SJCRH30 (cell line): ENCODE data around the gene OR5M11. TPM values are rescaled to one million over a fixed set of nuclear protein-coding genes. Genes with fewer than 3 reads are reported as not detected.
A peak's percentile ranks its signal among the peaks of the same experiment; 100 is the strongest.
"Not testable (repeated sequence)": the region's sequence is repeated elsewhere in the genome, so short reads cannot be mapped to it uniquely, and the experiment has no call there.

Source experiments
- DNase-seq, 2 experiments: peaks; one replicate each; pipeline ENCODE4 v3.0.0-alpha.2; 2015 to 2020
- H3K27ac ChIP-seq: fragments of 250-450 bp; sonication (Bioruptor Pico); 2 replicates; pipeline ENCODE4 v1.5.1; 2020; ENCODE audit warnings: mild to moderate bottlenecking, moderate library complexity
- H3K27me3 ChIP-seq: fragments of 250-450 bp; sonication (Bioruptor Pico); 2 replicates; pipeline ENCODE4 v1.5.1; 2020; ENCODE audit warnings: mild to moderate bottlenecking, moderate library complexity
- H3K36me3 ChIP-seq: fragments of 250-450 bp; sonication (Bioruptor Pico); 2 replicates; pipeline ENCODE4 v1.5.1; 2020; ENCODE audit warnings: mild to moderate bottlenecking, moderate library complexity
- H3K4me1 ChIP-seq: fragments of 250-450 bp; sonication (Bioruptor Pico); 2 replicates; pipeline ENCODE4 v1.5.1; 2020; ENCODE audit warnings: mild to moderate bottlenecking, moderate library complexity
- H3K4me3 ChIP-seq: fragments of 250-450 bp; sonication (Bioruptor Pico); 2 replicates; pipeline ENCODE4 v1.5.1; 2020; ENCODE audit warnings: mild to moderate bottlenecking, moderate library complexity
- H3K9me3 ChIP-seq: fragments of 250-450 bp; sonication (Bioruptor Pico); replicated peaks from 2 replicates; pipeline ENCODE4 v1.5.1; 2020; ENCODE audit warnings: mild to moderate bottlenecking, moderate library complexity
- total RNA-seq: library from RNA; depleted of rRNA; stranded (reverse); fragments of >200 nt; shearing (Covaris generic); gene quantifications from 2 replicates; pipeline ENCODE4 v1.2.3, GENCODE V29; 2014; rRNA removed

The OR5M11 gene
- not detected in 2 replicates for total RNA-seq

GRCh38 chr11:56543157-56543556 is at the start of gene OR5M11:
Gene OR5M11 (minus strand): TSS chr11:56543257. CDS start chr11:56543257, 0 bp downstream.
- no peak within 1 kb of the TSS for H3K4me3 ChIP-seq
- no peaks in the 10 kb centered on the region for H3K4me1 ChIP-seq
- no peaks in the 10 kb centered on the region for H3K9me3 ChIP-seq
- H3K27ac ChIP-seq: no peak within 1 kb of the TSS
- H3K27me3 ChIP-seq: no peaks in the 10 kb centered on the region
- no peak for DNase-seq
- no peaks in the 10 kb centered on the region for H3K36me3 ChIP-seq

DNA sequence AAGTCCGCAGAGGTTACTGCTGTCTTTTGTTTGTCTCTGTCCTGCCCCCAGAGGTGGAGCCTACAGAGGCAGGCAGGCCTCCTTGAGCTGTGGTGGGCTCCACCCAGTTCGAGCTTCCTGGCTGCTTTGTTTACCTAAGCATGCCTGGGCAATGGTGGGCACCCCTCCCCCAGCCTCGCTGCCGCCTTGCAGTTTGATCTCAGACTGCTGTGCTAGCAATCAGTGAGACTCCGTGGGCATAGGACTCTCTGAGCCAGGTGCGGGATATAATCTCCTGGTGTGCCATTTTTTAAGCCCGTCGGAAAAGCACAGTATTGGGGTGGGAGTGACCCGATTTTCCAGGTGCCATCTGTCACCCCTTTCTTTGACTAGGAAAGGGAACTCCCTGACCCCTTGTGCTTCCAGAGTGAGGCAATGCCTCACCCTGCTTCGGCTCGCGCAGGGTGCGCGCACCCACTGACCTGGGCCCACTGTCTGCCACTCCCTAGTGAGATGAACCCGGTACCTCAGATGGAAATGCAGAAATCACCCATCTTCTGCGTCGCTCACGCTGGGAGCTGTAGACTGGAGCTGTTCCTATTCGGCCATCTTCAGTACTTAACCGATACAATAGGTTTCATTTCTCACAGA is 49.1 kb upstream of the OR5M11 start:
- H3K9me3 ChIP-seq, H3K4me1 ChIP-seq, H3K4me3 ChIP-seq: not testable (repeated sequence)

GRCh38 chr11:56577621-56578020 is 34.6 kb upstream of the OR5M11 start, which contains the start of gene OR5M10:
Gene OR5M10 (minus strand): TSS chr11:56577721. CDS start chr11:56577721, 0 bp downstream.
- Histone ChIP-seq H3K9me3 (no peaks in the 10 kb centered on the region), H3K36me3 (no peaks in the 10 kb centered on the region), H3K4me1 (no peaks in the 10 kb centered on the region), H3K4me3 (no peak within 1 kb of the TSS), H3K27me3 (no peaks in the 10 kb centered on the region), H3K27ac (no peak within 1 kb of the TSS)
- DNase-seq: no peak

More for the DNA sequence above, 49.1 kb upstream of the OR5M11 start:
- not testable (repeated sequence) for H3K27ac ChIP-seq, H3K27me3 ChIP-seq, H3K36me3 ChIP-seq, DNase-seq

DNA sequence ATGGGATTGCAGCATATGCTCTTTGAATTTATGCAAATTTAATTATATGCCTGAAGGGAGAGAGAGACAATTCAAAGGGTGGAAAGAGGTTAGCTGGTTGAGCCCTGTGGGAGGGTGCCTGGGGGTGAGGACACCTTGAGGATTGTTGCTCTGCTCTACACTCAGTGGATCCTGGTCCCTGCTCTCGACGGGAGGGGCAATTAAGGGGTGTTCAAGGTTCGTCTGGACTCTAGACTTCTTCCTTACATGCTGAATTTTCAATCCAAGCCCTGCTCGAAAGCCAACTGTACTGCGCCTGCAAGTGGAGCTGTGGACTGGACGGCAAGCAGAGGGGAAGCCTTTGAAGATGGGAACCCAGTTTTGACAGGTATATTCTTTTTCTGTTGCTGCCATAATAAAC is 15.5 kb upstream of the OR5M11 start:
- no peak overlapping the region for H3K27ac ChIP-seq
- no peaks in the 10 kb centered on the region for H3K9me3 ChIP-seq
- no peaks in the 10 kb centered on the region for H3K36me3 ChIP-seq
- H3K27me3 ChIP-seq: no peaks in the 10 kb centered on the region
- H3K4me1 ChIP-seq: no peaks in the 10 kb centered on the region
- no peak for DNase-seq
- no peak overlapping the region for H3K4me3 ChIP-seq

- not testable (repeated sequence) for H3K36me3 ChIP-seq, H3K27me3 ChIP-seq, DNase-seq, H3K4me3 ChIP-seq, H3K27ac ChIP-seq, H3K9me3 ChIP-seq, H3K4me1 ChIP-seq
Observed at GRCh38 chr11:56554691-56555090, 11.6 kb upstream of the OR5M11 start.

DNA sequence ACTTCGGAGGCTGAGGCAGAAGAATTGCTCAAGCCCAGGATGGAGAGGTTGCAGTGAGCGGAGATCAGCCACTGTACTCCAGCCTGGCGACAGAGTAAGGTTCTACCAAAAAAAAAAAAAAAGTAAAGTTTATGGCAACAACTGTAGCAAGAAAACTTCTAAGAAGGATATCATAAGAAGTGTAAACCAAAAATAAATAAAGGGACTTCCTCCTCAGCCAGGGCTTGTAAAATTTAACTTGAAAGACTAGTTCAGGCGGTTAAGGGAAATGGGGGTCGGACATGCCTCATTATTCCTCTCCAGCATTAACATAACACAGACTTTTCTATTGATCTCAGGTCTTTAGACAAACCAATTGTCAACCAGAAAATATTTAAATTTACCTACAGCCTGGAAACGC is 2.5 kb upstream of the OR5M11 start:
- no peak overlapping the region for H3K4me3 ChIP-seq
- no peaks in the 10 kb centered on the region for H3K27me3 ChIP-seq
- no peak for DNase-seq
- no peaks in the 10 kb centered on the region for H3K9me3 ChIP-seq
- no peaks in the 10 kb centered on the region for H3K36me3 ChIP-seq
- no peaks in the 10 kb centered on the region for H3K4me1 ChIP-seq
- H3K27ac ChIP-seq: no peak overlapping the region

DNA sequence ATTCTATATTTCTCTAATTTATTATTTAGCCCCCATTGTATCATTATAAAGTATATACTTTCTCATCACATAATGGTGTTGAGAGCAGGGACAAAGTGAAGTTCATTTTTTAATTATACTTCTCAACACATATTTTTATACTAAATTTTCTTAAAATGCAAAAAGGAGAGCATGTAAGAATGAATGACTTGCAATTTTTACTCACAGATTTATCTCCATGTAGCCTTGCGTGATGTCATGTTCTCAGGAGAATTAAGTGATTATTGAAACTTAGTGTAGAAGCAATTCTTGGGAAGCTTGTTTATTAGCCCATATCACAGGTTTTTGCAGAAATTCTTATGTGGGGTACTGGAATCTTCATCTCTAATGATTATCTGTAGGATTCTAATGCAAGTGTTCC is 682 bp upstream of the OR5M11 start:
- Histone ChIP-seq H3K27ac (no peak overlapping the region), H3K4me1 (no peaks in the 10 kb centered on the region), H3K27me3 (no peaks in the 10 kb centered on the region), H3K36me3 (no peaks in the 10 kb centered on the region), H3K4me3 (no peak overlapping the region), H3K9me3 (no peaks in the 10 kb centered on the region)
- DNase-seq: no peak

DNA sequence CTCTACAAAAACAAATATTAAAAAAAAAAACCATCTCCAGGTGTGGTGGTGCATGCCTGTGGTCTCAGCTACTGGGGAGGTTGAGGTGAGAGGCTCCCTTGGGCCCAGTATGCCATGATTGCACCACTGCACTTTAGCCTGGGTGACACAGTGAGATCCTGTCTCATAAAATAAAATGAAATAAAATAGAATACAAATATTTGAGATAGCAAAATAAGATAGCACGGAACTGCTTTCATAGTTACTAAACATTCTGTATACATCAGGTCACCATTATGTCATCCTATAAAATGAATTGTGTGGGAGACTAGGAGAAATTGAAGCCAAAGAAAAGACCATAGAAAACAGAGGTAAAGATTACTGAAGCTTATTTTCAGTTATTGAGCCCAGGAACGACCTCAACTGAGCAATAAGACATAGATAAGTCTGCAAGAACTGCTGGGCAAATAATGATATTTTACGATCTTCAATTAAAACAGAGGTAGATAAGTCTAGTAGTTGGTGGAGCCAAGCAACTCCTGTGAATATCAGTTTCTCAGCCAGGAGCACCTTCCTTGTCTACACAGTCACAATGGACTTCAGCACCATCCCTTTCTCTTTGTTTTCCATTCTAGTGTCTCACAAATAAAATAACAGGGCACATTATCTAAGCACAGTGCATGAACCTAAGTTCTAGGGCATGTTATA is 9.9 kb downstream of the OR5M11 start:
- no peak for DNase-seq
- Histone ChIP-seq H3K27ac (no peak overlapping the region), H3K4me3 (no peak overlapping the region), H3K9me3 (no peaks in the 10 kb centered on the region), H3K36me3 (no peaks in the 10 kb centered on the region), H3K4me1 (no peaks in the 10 kb centered on the region), H3K27me3 (no peaks in the 10 kb centered on the region; the same call in 1 of the 2 replicates)

GRCh38 chr11:56531856-56532255 is 11.2 kb downstream of the OR5M11 start:
- no peaks in the 10 kb centered on the region; the same call in 1 of the 2 replicates for H3K27me3 ChIP-seq
- H3K4me3 ChIP-seq: no peak overlapping the region
- H3K27ac ChIP-seq: no peak overlapping the region
- no peak for DNase-seq
- H3K4me1 ChIP-seq: no peaks in the 10 kb centered on the region
- H3K36me3 ChIP-seq: no peaks in the 10 kb centered on the region
- no peaks in the 10 kb centered on the region for H3K9me3 ChIP-seq

- no peaks in the 10 kb centered on the region for H3K27me3 ChIP-seq
- no peaks in the 10 kb centered on the region for H3K36me3 ChIP-seq
- H3K9me3 ChIP-seq: no peaks in the 10 kb centered on the region
- DNase-seq: peak in 1 of 2 experiments; percentile 26
- no peaks in the 10 kb centered on the region for H3K4me1 ChIP-seq
- H3K27ac ChIP-seq: no peak overlapping the region
- H3K4me3 ChIP-seq: no peak overlapping the region
Observed at GRCh38 chr11:56522008-56522407, 21.0 kb downstream of the OR5M11 start.

GRCh38 chr11:56513280-56513679 is 29.8 kb downstream of the OR5M11 start:
- H3K27ac ChIP-seq: no peak overlapping the region
- no peak for DNase-seq
- H3K4me1 ChIP-seq: no peaks in the 10 kb centered on the region
- no peak overlapping the region for H3K4me3 ChIP-seq
- H3K9me3 ChIP-seq: no peaks in the 10 kb centered on the region
- no peaks in the 10 kb centered on the region for H3K36me3 ChIP-seq
- H3K27me3 ChIP-seq: no peaks in the 10 kb centered on the region

DNA sequence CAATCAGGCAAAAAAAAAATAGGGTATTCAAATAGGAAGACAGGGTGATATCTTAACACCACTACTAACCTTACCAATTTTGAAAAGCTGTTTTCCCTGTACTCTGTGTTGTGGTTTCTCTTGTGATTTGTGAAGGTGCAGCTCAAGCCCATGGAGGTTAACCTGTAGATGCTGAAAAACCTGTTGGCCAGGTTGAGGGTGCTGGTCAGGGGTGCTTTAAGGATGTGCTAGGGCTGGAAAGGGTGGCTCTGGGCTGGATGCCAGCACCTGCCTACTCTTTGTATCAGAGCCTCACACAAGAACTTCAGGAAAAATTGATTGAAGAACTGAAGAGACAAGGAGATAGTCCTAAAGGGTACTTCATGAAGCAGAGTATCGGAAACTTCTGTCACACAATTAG is 33.6 kb downstream of the OR5M11 start:
- H3K4me3 ChIP-seq: no peak overlapping the region
- H3K36me3 ChIP-seq: no peaks in the 10 kb centered on the region
- no peak overlapping the region for H3K27ac ChIP-seq
- no peaks in the 10 kb centered on the region for H3K9me3 ChIP-seq
- DNase-seq: no peak
- no peaks in the 10 kb centered on the region for H3K27me3 ChIP-seq
- H3K4me1 ChIP-seq: no peaks in the 10 kb centered on the region

DNA sequence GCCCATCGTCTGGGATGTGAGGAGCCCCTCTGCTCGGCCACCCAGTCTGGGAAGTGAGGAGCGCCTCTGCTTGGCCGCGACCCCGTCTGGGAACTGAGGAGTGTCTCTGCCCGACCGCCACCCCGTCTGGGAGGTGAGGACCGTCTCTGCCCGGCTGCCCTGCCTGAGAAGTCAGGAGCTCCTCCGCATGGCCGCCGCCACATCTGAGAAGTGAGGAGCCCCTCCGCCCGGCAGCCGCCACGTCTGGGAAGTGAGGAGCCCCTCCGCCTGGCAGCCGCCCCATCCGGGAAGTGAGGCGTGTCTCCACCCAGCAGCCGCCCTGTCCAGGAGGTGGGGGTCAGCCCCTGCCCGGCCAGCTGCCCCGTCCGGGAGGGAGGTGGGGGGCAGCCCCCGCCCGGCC is 46.0 kb downstream of the OR5M11 start:
- Histone ChIP-seq H3K27me3 (no peaks in the 10 kb centered on the region), H3K4me3 (no peak overlapping the region), H3K27ac (no peak overlapping the region), H3K4me1 (no peaks in the 10 kb centered on the region), H3K36me3 (no peaks in the 10 kb centered on the region), H3K9me3 (no peaks in the 10 kb centered on the region)
- DNase-seq: no peak

- Histone ChIP-seq H3K4me1 (no peaks in the 10 kb centered on the region), H3K4me3 (no peak overlapping the region), H3K36me3 (no peaks in the 10 kb centered on the region), H3K27ac (no peak overlapping the region), H3K27me3 (no peaks in the 10 kb centered on the region), H3K9me3 (no peaks in the 10 kb centered on the region)
- no peak for DNase-seq
Observed at GRCh38 chr11:56495117-56495516, 47.9 kb downstream of the OR5M11 start.
